ENCODE results near the gene EARS2.

Gene EARS2

DNA sequence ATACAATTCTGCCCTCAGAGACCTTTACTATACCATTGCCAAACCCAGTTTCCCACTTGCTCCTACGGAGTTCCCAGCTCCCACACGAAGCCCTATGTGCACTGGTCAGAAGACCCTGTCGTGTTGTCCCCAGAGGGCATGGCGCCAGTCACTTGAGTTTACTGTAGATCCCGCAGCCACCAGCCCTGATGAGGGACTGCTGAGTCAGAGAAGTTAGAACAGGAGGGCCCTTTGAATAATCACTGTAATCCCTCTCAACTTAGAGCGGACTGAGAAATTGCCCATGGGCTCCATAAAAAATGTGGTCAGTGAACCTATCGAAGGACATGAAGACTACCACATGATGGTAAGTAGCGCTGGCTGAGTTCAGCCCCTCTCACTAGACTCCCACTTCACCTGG lies 9.6 kb upstream of the EARS2 start:
- no peak overlapping the region for H3K4me3 ChIP-seq (ENCODE audit: low read depth, low read length)
- TF ChIP-seq, protein P1, sequence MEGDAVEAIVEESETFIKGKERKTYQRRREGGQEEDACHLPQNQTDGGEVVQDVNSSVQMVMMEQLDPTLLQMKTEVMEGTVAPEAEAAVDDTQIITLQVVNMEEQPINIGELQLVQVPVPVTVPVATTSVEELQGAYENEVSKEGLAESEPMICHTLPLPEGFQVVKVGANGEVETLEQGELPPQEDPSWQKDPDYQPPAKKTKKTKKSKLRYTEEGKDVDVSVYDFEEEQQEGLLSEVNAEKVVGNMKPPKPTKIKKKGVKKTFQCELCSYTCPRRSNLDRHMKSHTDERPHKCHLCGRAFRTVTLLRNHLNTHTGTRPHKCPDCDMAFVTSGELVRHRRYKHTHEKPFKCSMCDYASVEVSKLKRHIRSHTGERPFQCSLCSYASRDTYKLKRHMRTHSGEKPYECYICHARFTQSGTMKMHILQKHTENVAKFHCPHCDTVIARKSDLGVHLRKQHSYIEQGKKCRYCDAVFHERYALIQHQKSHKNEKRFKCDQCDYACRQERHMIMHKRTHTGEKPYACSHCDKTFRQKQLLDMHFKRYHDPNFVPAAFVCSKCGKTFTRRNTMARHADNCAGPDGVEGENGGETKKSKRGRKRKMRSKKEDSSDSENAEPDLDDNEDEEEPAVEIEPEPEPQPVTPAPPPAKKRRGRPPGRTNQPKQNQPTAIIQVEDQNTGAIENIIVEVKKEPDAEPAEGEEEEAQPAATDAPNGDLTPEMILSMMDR (IDR thresholded peaks at IDR 0.05; ENCODE audit: low read depth, low read length, missing control alignments) = no peak
- DNase-seq (ENCODE audit: low read depth) = no peak

DNA sequence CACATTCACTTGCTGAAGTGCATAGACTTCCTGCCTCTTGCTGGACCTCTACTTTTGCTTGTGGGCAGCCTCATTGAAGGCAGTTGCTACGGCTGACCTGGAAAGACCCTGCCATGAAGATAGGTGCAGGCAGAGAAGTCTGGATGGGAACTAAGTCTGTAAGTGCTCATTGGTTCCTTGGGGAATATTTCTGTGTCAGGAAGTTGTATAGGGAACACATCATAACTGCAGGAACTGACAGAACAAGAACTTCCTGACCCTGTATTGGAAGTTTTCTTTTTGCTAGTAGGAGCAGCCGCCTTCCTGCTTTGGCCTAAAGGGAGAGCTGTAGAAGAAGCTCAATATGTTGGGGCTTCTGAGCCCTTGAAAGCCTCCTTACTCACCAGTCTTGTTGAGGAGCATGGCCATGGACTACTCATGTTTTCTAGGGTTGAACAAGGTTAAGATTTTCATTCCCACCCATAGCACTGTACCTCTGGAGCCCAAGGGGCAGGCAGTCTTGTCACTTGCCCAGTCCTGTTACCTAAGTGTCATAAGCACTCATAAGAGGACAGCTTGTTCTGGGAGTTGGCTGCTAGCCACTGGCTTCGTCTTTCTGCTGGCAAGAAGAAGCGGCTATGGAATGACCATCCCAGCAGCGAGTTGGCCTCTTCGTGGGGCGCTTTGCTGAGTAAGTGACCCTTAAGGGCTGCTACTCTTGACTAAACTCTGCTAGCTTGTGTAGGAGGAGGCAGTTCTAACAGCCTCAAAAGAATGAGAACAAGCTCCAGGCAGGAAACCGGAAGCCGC lies 7.6 kb upstream of the EARS2 start:
- DNase-seq (ENCODE audit: low read depth) = no peak
- TF ChIP-seq, protein P1 (IDR thresholded peaks at IDR 0.05; ENCODE audit: low read depth, low read length, missing control alignments) = no peak
- no peak overlapping the region for H3K4me3 ChIP-seq (ENCODE audit: low read depth, low read length)

DNA sequence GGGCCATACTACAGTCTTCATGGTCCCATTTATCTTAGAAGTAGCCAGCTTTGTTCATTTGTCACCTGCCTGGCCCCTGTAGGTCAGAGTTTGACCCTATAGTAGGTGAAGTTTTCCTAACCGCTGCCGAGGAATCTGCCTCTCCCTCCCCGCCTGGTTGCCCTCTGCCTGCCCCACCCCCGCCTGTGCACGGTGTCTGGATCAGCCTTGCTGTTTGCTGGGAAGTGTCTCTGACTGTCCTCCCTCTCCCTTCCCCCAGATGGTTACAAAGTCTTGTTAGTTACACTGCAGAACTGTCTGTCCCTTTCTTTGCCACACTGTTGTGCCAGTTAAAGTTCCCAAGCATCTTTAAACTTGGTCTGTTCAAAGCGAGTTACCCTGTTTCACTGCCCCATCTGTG lies 6.0 kb upstream of the EARS2 start:
- TF ChIP-seq, protein P1 (IDR thresholded peaks at IDR 0.05; ENCODE audit: low read depth, low read length, missing control alignments) = no peak
- no peak overlapping the region for H3K4me3 ChIP-seq (ENCODE audit: low read depth, low read length)
- no peak for DNase-seq (ENCODE audit: low read depth)

DNA sequence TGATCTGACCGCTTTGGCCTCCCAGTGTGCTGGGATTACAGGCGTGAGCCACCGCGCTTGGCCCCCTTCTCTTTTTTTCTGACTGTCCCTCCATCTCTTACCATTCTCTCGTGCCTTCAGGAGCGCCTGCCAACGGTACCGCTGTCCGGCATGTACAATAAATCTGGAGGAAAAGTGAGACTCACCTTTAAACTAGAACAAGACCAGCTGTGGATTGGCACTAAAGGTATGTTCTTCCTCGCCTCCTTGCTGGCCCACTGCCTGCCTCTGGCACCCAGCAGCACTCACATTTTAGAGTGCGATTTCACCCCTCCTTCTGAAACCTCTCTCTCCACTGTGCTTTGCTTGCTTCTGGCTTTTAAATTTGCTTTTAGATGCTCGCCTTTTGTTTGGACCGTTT lies 5.4 kb upstream of the EARS2 start:
- TF ChIP-seq, protein P1 (IDR thresholded peaks at IDR 0.05; ENCODE audit: low read depth, low read length, missing control alignments) = no peak
- no peak overlapping the region for H3K4me3 ChIP-seq (ENCODE audit: low read depth, low read length)
- no peak for DNase-seq (ENCODE audit: low read depth)

DNA sequence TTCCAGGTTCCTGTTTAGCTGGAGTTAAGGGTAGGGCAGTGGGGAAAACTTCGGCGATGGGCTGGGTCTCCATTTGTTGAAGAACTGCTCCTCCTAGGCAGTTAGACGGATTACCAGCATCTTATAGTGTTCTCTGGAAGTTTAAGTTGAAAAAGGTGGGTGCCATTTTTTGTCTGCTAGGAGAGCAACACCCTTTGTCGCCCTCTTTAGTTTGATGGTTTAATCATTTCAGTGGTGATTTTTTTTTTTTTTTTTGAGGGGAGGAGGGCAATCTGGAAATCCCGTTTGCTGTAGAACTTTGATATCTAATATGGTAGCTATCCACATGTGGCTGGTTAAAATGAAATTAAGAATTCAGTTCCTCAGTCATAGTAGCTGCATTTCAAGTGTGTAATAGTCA lies 4.4 kb upstream of the EARS2 start:
- TF ChIP-seq, protein P1 (IDR thresholded peaks at IDR 0.05; ENCODE audit: low read depth, low read length, missing control alignments) = no peak
- no peak overlapping the region for H3K4me3 ChIP-seq (ENCODE audit: low read depth, low read length)
- no peak for DNase-seq (ENCODE audit: low read depth)

DNA sequence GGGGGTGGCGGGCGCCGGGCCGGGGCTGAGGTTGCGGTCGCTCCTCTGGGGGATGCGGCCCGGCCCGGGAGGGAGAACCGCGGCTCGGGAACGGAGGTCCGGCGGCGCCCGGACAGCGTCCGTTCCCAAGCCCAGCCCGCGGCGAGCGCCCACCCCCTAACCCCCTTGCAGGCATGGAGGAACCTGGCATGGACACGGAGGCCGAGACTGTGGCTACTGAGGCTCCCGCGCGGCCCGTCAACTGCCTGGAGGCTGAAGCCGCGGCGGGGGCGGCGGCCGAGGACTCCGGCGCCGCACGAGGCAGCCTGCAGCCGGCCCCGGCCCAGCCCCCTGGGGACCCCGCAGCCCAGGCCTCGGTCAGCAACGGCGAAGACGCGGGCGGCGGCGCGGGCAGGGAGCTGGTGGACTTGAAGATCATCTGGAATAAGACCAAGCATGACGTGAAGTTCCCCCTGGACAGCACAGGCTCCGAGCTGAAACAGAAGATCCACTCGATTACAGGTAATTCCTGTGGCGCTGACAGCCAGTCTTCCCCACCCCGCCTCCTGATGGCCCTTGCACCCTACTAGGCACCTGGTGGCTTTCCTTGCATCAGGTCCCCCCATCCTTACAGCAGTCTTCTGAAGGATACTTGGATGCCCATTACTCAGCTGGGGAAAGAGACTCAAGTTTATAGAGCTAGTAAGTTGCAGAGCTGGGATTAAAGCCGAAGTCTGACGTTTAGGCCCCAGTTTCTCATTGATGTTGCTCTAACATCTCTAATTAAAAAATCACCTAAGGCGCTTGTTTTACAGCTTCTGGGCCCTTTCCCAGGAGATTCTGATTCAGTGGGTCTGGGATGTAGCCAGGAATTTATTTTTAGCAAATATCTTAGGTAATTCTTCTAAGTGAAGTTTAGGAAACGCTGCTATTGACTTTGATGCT lies 891 bp upstream of the EARS2 start:
- TF ChIP-seq, protein P1 (IDR thresholded peaks at IDR 0.05; ENCODE audit: low read depth, low read length, missing control alignments) = no peak
- H3K4me3 ChIP-seq (ENCODE audit: low read depth, low read length) = peak overlapping the region; percentile 64
- no peak for DNase-seq (ENCODE audit: low read depth)

Data from GM12864 (cell line).